MCF 10A (cell line): ENCODE data around the gene KCNAB2. TPM values are rescaled to one million over a fixed set of nuclear protein-coding genes. Genes with fewer than 3 reads are reported as not detected.

Experiments used
- BruUV-seq: library from RNA; stranded (reverse); fragments of 400-500 nt; replicated peaks from 2 replicates; lab custom pipeline; 2021; lab: Mats Ljungman, UMichigan
- CTCF ChIA-PET: fragments of 300-600 bp; sonication (Branson Sonifier 250); formaldehyde crosslinking; extraction: SDS; loops from one replicate; lab custom pipeline; 2021; ENCODE audit warnings: antibody characterized with exemption, inconsistent platforms; lab: Yijun Ruan, JAX
- POLR2A ChIA-PET: fragments of 300-600, 350-650 bp; sonication (Branson Sonifier 250); formaldehyde crosslinking; extraction: SDS; loops from one replicate; lab custom pipeline; 2020; ENCODE audit warnings: antibody characterized with exemption, inconsistent platforms; lab: Yijun Ruan, JAX
- DNase-seq: peaks from one replicate; pipeline ENCODE4 v3.0.0-alpha.2; 2018; ENCODE audit not compliant: unreplicated experiment
- H3K27ac Mint-ChIP-seq: one replicate; pipeline ENCODE4 v1.8.0; 2022; ENCODE audit warnings: mild to moderate bottlenecking, low read depth, mixed read lengths; ENCODE audit not compliant: unreplicated experiment
- H3K27me3 Mint-ChIP-seq: one replicate; pipeline ENCODE4 v1.8.0; 2022; ENCODE audit warnings: mixed read lengths; ENCODE audit not compliant: insufficient read depth, unreplicated experiment
- H3K36me3 Mint-ChIP-seq: one replicate; pipeline ENCODE4 v1.8.0; 2022; ENCODE audit warnings: mild to moderate bottlenecking, moderate library complexity, mixed read lengths; ENCODE audit not compliant: insufficient read depth, unreplicated experiment
- H3K4me1 Mint-ChIP-seq: one replicate; pipeline ENCODE4 v1.8.0; 2022; ENCODE audit warnings: mixed read lengths; ENCODE audit not compliant: insufficient read depth, unreplicated experiment
- H3K4me3 Mint-ChIP-seq: one replicate; pipeline ENCODE4 v1.8.0; 2022; ENCODE audit warnings: mild to moderate bottlenecking, moderate library complexity, mixed read lengths; ENCODE audit not compliant: unreplicated experiment
- H3K9me3 Mint-ChIP-seq: one replicate; pipeline ENCODE4 v1.8.0; 2022; ENCODE audit warnings: mixed read lengths; ENCODE audit not compliant: unreplicated experiment
- intact Hi-C: fragments of 100-400 bp; cut with micrococcal nuclease; formaldehyde crosslinking; loops from 2 replicates; pipeline ENCODE4 v1.14.1; 2022
- total RNA-seq: library from RNA; stranded (reverse); gene quantifications from 2 replicates; pipeline ENCODE4 v1.2.3, GENCODE V29; 2022
- TF ChIP-seq, protein P1 (sequence below): fragments of 200-600 bp; IDR thresholded peaks from one replicate; pipeline ENCODE4 v1.8.0; 2022; ENCODE audit warnings: antibody characterized with exemption, mild to moderate bottlenecking; ENCODE audit not compliant: unreplicated experiment

Gene KCNAB2
- total RNA-seq, 1 experiment from 2014 or later, result 11.8 TPM

DNA sequence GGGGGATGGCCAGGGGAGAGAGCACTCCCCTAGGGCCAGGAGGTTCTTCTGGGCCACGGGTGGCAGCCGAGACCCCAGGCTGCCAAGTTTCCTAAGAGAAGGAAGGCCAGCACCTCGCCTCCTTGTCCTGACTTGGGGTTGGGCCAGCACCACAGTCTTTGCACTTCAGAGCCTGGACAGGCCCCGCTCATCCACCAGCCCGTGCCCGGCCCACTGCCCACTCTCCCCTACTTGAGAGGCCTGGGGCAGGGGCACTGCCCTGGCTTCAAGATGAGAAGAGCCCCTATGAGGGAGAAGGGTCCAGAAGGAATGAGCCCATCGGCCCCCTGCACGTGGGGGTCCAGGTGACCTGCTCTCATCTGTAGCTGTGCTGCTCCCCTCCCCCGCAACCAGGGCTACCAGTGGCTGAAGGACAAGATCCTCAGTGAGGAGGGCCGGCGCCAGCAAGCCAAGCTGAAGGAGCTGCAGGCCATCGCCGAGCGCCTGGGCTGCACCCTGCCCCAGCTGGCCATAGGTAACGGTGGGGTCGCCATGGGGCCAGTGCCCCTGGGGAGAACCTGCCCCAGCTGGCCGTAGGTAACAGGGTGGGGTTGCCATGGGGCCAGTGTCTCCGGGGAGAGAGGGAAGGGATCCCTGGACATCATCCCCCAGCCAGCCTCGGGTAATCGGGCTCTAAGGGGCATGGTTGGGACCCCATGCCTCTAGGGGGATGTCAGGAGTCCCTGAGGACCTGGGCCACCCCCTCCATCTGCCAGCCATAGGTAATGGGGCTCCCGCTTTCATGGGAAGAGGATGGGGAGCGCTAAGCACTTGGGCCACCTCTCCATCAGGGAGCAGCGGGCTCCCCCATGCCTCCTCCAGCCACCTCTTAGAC, 50.8 kb downstream of the KCNAB2 start:
- intact Hi-C loops, result no loop called here
- POLR2A ChIA-PET, result no interaction called here

DNA sequence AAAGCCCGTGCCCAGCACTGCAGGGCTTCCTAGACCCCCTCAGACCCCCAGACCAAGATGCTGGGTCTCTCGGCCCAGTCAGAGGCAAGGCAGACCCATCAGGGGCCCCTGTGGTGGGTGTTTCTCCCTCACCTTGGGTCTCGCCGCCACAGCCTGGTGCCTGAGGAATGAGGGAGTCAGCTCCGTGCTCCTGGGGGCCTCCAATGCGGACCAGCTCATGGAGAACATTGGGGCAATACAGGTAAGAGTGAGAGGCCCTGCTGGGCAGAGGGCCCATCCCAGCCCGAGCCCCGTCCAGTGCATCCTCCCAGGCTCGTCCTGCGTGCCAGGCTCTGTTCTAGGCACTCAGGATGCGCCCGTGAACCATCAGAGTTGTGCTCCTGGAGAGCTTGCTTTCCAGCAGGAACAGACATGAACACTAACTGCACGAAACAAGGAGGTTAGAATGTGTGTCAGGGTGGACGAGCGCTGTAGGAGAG, 51.5 kb downstream of the KCNAB2 start:
- POLR2A ChIA-PET, result no interaction called here
- Mint-ChIP-seq H3K4me1 (no peaks in the 10 kb centered on the region), H3K27ac (no peak overlapping the region), H3K27me3 (no peaks in the 10 kb centered on the region), H3K36me3 (peaks cover 10% of the 10 kb centered on the region), H3K9me3 (no peaks in the 10 kb centered on the region), H3K4me3 (no peak overlapping the region)
- BruUV-seq, result no TSS peak
- TF ChIP-seq, protein P1, sequence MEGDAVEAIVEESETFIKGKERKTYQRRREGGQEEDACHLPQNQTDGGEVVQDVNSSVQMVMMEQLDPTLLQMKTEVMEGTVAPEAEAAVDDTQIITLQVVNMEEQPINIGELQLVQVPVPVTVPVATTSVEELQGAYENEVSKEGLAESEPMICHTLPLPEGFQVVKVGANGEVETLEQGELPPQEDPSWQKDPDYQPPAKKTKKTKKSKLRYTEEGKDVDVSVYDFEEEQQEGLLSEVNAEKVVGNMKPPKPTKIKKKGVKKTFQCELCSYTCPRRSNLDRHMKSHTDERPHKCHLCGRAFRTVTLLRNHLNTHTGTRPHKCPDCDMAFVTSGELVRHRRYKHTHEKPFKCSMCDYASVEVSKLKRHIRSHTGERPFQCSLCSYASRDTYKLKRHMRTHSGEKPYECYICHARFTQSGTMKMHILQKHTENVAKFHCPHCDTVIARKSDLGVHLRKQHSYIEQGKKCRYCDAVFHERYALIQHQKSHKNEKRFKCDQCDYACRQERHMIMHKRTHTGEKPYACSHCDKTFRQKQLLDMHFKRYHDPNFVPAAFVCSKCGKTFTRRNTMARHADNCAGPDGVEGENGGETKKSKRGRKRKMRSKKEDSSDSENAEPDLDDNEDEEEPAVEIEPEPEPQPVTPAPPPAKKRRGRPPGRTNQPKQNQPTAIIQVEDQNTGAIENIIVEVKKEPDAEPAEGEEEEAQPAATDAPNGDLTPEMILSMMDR, result no peak
- CTCF ChIA-PET, result no interaction called here
- DNase-seq, result no peak
- intact Hi-C loops, result no loop called here

More for the DNA sequence above, 50.8 kb downstream of the KCNAB2 start:
- H3K4me3 Mint-ChIP-seq, result no peak overlapping the region
- TF ChIP-seq, protein P1, result no peak
- peaks cover 10% of the 10 kb centered on the region for H3K36me3 Mint-ChIP-seq
- no peaks in the 10 kb centered on the region for H3K4me1 Mint-ChIP-seq
- DNase-seq, result no peak
- CTCF ChIA-PET, result interaction anchor here (0.5 kb wide), 1 partner anchor 24 kb away, joined by 3 read pairs; no protein-coding TSS in a partner anchor
- H3K27ac Mint-ChIP-seq, result no peak overlapping the region
- H3K27me3 Mint-ChIP-seq, result peaks cover 1% of the 10 kb centered on the region
- H3K9me3 Mint-ChIP-seq, result no peaks in the 10 kb centered on the region
- BruUV-seq, result no TSS peak

DNA sequence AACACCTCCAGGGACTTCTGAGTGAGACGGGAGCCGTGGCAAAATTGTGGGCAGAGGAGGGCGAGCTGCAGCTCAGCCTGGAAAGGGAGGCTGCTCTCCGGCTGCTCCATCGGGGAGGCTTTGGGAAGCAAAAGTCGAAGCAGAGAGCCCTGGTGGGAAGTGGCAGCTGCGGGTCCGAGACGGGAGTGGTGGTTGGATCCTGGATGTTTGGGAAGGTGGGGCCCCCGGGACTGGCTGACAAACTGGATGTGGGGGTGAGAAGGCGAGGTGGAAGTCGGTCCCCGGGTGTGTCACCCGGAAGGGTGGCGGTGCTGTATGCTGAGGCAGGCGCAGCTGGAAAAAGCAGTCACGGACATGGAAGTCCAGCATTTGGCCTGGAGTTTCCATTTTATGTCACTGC, 52.1 kb downstream of the KCNAB2 start:
- intact Hi-C loops, result no loop called here

More for the DNA sequence above, 52.1 kb downstream of the KCNAB2 start:
- ChIA-PET CTCF (no interaction called here), POLR2A (no interaction called here)
- TF ChIP-seq, protein P1, result no peak
- Mint-ChIP-seq H3K4me1 (no peaks in the 10 kb centered on the region), H3K27ac (no peak overlapping the region), H3K9me3 (no peaks in the 10 kb centered on the region), H3K4me3 (no peak overlapping the region), H3K27me3 (no peaks in the 10 kb centered on the region), H3K36me3 (peaks cover 10% of the 10 kb centered on the region)
- DNase-seq, result no peak
- no TSS peak for BruUV-seq
